ENCODE measurements around the gene RASGRF1.
"Not testable (repeated sequence)": the region's sequence is repeated elsewhere in the genome, so short reads cannot be mapped to it uniquely, and the experiment has no call there.

Gene RASGRF1

GRCh38 chr15:78930577-78931388 is 159.8 kb downstream of the RASGRF1 start:
- DNase-seq (ENCODE audit: low read depth): peak; percentile 90

GRCh38 chr15:78929536-78930264 is 160.9 kb downstream of the RASGRF1 start:
- no peak for DNase-seq (ENCODE audit: low read depth)

- DNase-seq (ENCODE audit: low read depth): no peak
Observed at GRCh38 chr15:78928616-78929093, 161.9 kb downstream of the RASGRF1 start.

- not testable (repeated sequence) for DNase-seq (ENCODE audit: low read depth)
Observed at GRCh38 chr15:78928176-78928575, 162.4 kb downstream of the RASGRF1 start.

- no peak for DNase-seq (ENCODE audit: low read depth)
Observed at GRCh38 chr15:78927077-78927790, 163.3 kb downstream of the RASGRF1 start.

- no peak for DNase-seq (ENCODE audit: low read depth)
Observed at GRCh38 chr15:78925956-78926743, 164.4 kb downstream of the RASGRF1 start.

GRCh38 chr15:78925076-78925624 is 165.4 kb downstream of the RASGRF1 start:
- no peak for DNase-seq (ENCODE audit: low read depth)

GRCh38 chr15:78923480-78924360 is 166.9 kb downstream of the RASGRF1 start:
- DNase-seq (ENCODE audit: low read depth): no peak

- DNase-seq (ENCODE audit: low read depth): no peak
Observed at GRCh38 chr15:78923015-78923414, 167.6 kb downstream of the RASGRF1 start.

- no peak for DNase-seq (ENCODE audit: low read depth)
Observed at GRCh38 chr15:78922527-78922926, 168.1 kb downstream of the RASGRF1 start.

GRCh38 chr15:78921940-78922339 is 168.6 kb downstream of the RASGRF1 start:
- no peak for DNase-seq (ENCODE audit: low read depth)

- DNase-seq (ENCODE audit: low read depth): no peak
Observed at GRCh38 chr15:78921517-78921916, 169.1 kb downstream of the RASGRF1 start.

- DNase-seq (ENCODE audit: low read depth): no peak
Observed at GRCh38 chr15:78917888-78918287, 172.7 kb downstream of the RASGRF1 start.

- no peak for DNase-seq (ENCODE audit: low read depth)
Observed at GRCh38 chr15:78916088-78916487, 174.5 kb downstream of the RASGRF1 start.

- DNase-seq (ENCODE audit: low read depth): no peak
Observed at GRCh38 chr15:78915341-78916087, 175.1 kb downstream of the RASGRF1 start.

GRCh38 chr15:78914027-78914764 is 176.4 kb downstream of the RASGRF1 start:
- DNase-seq (ENCODE audit: low read depth): peak; percentile 73

GRCh38 chr15:78913012-78913411 is 177.6 kb downstream of the RASGRF1 start:
- no peak for DNase-seq (ENCODE audit: low read depth)

GRCh38 chr15:78912316-78912715 is 178.3 kb downstream of the RASGRF1 start:
- no peak for DNase-seq (ENCODE audit: low read depth)

GRCh38 chr15:78910271-78910670 is 180.3 kb downstream of the RASGRF1 start:
- DNase-seq (ENCODE audit: low read depth): no peak
